ENCODE results near the gene VWA3A. TPM values are rescaled to one million over a fixed set of nuclear protein-coding genes. Genes with fewer than 3 reads are reported as not detected.
A peak's percentile ranks its signal among the peaks of the same experiment; 100 is the strongest.

The VWA3A gene
- total RNA-seq, 1 experiment from 2014 or later: not detected

- no peaks in the 10 kb centered on the region for H3K9me2 ChIP-seq (replicated peaks; ENCODE audit: low read length)
- no peak for TF ChIP-seq EZH2 (IDR thresholded peaks at IDR 0.05; ENCODE audit: low read length, unreplicated experiment)
- no peak for TF ChIP-seq EZH2phosphoT487 (IDR thresholded peaks at IDR 0.05; ENCODE audit: borderline replicate concordance, low read length)
- no peak for TF ChIP-seq CTCF (conservative IDR thresholded peaks at IDR 0.05; ENCODE audit: low read depth, low read length)
- no peak overlapping the region for H3K4me3 ChIP-seq (ENCODE audit: low read length)
- H3K9me3 ChIP-seq (ENCODE audit: low read length): no peaks in the 10 kb centered on the region
- no peak overlapping the region for H3K4me2 ChIP-seq (ENCODE audit: low read length)
- ChIA-PET POLR2A (ENCODE audit: unreplicated experiment) (no interaction called here), CTCF (no interaction called here)
- H3K79me2 ChIP-seq (ENCODE audit: low read length): no peaks in the 10 kb centered on the region
- intact Hi-C loops (cut with micrococcal nuclease): no loop called here
- no peak overlapping the region for H3K9ac ChIP-seq (ENCODE audit: low read length)
- no peak overlapping the region for H2AFZ ChIP-seq (ENCODE audit: low read length)
- no peaks in the 10 kb centered on the region for H3K4me1 ChIP-seq (ENCODE audit: insufficient read depth, low read length)
- H4K20me1 ChIP-seq (ENCODE audit: low read length): no peaks in the 10 kb centered on the region
- no peak for ATAC-seq
- H3F3A ChIP-seq (ENCODE audit: low read length, unreplicated experiment): no peaks in the 10 kb centered on the region
- H3K36me3 ChIP-seq (ENCODE audit: low read depth, low read length): no peaks in the 10 kb centered on the region
- DNase-seq: no peak
- H3K27ac ChIP-seq (ENCODE audit: low read length): no peak overlapping the region
- H3K27me3 ChIP-seq (ENCODE audit: low read length): no peaks in the 10 kb centered on the region
- BruUV-seq (replicated peaks): no TSS peak
These were observed 23.9 kb downstream of the VWA3A start for GRCh38 chr16:22116095-22116700.

GRCh38 chr16:22117609-22118008, 25.3 kb downstream of the VWA3A start:
- no peaks in the 10 kb centered on the region for H4K20me1 ChIP-seq (ENCODE audit: low read length)
- ChIA-PET CTCF (no interaction called here), POLR2A (ENCODE audit: unreplicated experiment) (interaction anchor here (0.7 kb wide), 1 partner anchor 158 kb away, joined by 4 read pairs; no protein-coding TSS in a partner anchor)
- no peak for ATAC-seq
- H3K4me1 ChIP-seq (ENCODE audit: insufficient read depth, low read length): no peaks in the 10 kb centered on the region
- H3K27me3 ChIP-seq (ENCODE audit: low read length): no peaks in the 10 kb centered on the region
- H3K79me2 ChIP-seq (ENCODE audit: low read length): no peaks in the 10 kb centered on the region
- H3K36me3 ChIP-seq (ENCODE audit: low read depth, low read length): no peaks in the 10 kb centered on the region
- no TSS peak for BruUV-seq (replicated peaks)
- H3K9ac ChIP-seq (ENCODE audit: low read length): no peak overlapping the region
- no peak overlapping the region for H3K4me2 ChIP-seq (ENCODE audit: low read length)
- DNase-seq: peak; percentile 13
- H3K27ac ChIP-seq (ENCODE audit: low read length): no peak overlapping the region
- H3F3A ChIP-seq (ENCODE audit: low read length, unreplicated experiment): no peaks in the 10 kb centered on the region
- intact Hi-C loops (cut with micrococcal nuclease): no loop called here
- no peaks in the 10 kb centered on the region for H3K9me2 ChIP-seq (replicated peaks; ENCODE audit: low read length)
- no peak overlapping the region for H3K4me3 ChIP-seq (ENCODE audit: low read length)
- TF ChIP-seq EZH2phosphoT487 (IDR thresholded peaks at IDR 0.05; ENCODE audit: borderline replicate concordance, low read length): no peak
- TF ChIP-seq CTCF (conservative IDR thresholded peaks at IDR 0.05; ENCODE audit: low read depth, low read length): no peak
- TF ChIP-seq EZH2 (IDR thresholded peaks at IDR 0.05; ENCODE audit: low read length, unreplicated experiment): no peak
- no peak overlapping the region for H2AFZ ChIP-seq (ENCODE audit: low read length)
- H3K9me3 ChIP-seq (ENCODE audit: low read length): no peaks in the 10 kb centered on the region

GRCh38 chr16:22120440-22120839, 28.1 kb downstream of the VWA3A start:
- TF ChIP-seq EZH2phosphoT487 (IDR thresholded peaks at IDR 0.05; ENCODE audit: borderline replicate concordance, low read length) (no peak), CTCF (conservative IDR thresholded peaks at IDR 0.05; ENCODE audit: low read depth, low read length) (no peak), EZH2 (IDR thresholded peaks at IDR 0.05; ENCODE audit: low read length, unreplicated experiment) (no peak)

More at GRCh38 chr16:22120440-22120839, 28.1 kb downstream of the VWA3A start:
- no peak overlapping the region for H3K4me3 ChIP-seq (ENCODE audit: low read length)
- H3K4me2 ChIP-seq (ENCODE audit: low read length): no peak overlapping the region
- no peaks in the 10 kb centered on the region for H3K27me3 ChIP-seq (ENCODE audit: low read length)
- ChIA-PET CTCF (no interaction called here), POLR2A (ENCODE audit: unreplicated experiment) (interaction anchor here (0.7 kb wide), 1 partner anchor 494 kb away, joined by 3 read pairs; no protein-coding TSS in a partner anchor)
- no peak overlapping the region for H3K27ac ChIP-seq (ENCODE audit: low read length)
- H4K20me1 ChIP-seq (ENCODE audit: low read length): no peaks in the 10 kb centered on the region
- BruUV-seq (replicated peaks): no TSS peak
- H3K9ac ChIP-seq (ENCODE audit: low read length): no peak overlapping the region
- no peaks in the 10 kb centered on the region for H3K4me1 ChIP-seq (ENCODE audit: insufficient read depth, low read length)
- H3K36me3 ChIP-seq (ENCODE audit: low read depth, low read length): no peaks in the 10 kb centered on the region
- H3K79me2 ChIP-seq (ENCODE audit: low read length): no peaks in the 10 kb centered on the region
- no peaks in the 10 kb centered on the region for H3K9me3 ChIP-seq (ENCODE audit: low read length)
- no peaks in the 10 kb centered on the region for H3K9me2 ChIP-seq (replicated peaks; ENCODE audit: low read length)
- no peaks in the 10 kb centered on the region for H3F3A ChIP-seq (ENCODE audit: low read length, unreplicated experiment)
- DNase-seq: no peak
- intact Hi-C loops (cut with micrococcal nuclease): no loop called here
- no peak for ATAC-seq
- H2AFZ ChIP-seq (ENCODE audit: low read length): no peak overlapping the region
